Measurements from ENCODE around the gene TBC1D22A.

GRCh38 chr22:46881373-46882118 lies 119.1 kb downstream of the TBC1D22A start:
- no peak for TF ChIP-seq CTCF (IDR thresholded peaks at IDR 0.05; ENCODE audit: poor library complexity)
- TF ChIP-seq EZH2phosphoT487 (IDR thresholded peaks at IDR 0.05; ENCODE audit: low read depth, severe bottlenecking, unreplicated experiment) = no peak
